HG02642 (cell line): ENCODE results near the gene TIMP2.

Experiments
- ATAC-seq: cut with Tn5 transposase; IDR thresholded peaks from one replicate; pipeline ENCODE4 v1.9.1; 2021; ENCODE audit warnings: mild to moderate bottlenecking; ENCODE audit not compliant: unreplicated experiment, poor library complexity

TIMP2 gene

GRCh38 chr17:78821961-78822360 is 103.2 kb downstream of the TIMP2 start:
- no peak for ATAC-seq

- no peak for ATAC-seq
Observed at GRCh38 chr17:78820841-78821240, 104.3 kb downstream of the TIMP2 start.

- ATAC-seq, result no peak
Observed at GRCh38 chr17:78819806-78820792, 105.1 kb downstream of the TIMP2 start.

- ATAC-seq, result no peak
Observed at GRCh38 chr17:78819402-78819801, 105.8 kb downstream of the TIMP2 start.

GRCh38 chr17:78818932-78819331 is 106.3 kb downstream of the TIMP2 start:
- ATAC-seq, result no peak

GRCh38 chr17:78818152-78818846 is 106.9 kb downstream of the TIMP2 start:
- no peak for ATAC-seq

GRCh38 chr17:78817123-78817522 is 108.1 kb downstream of the TIMP2 start:
- no peak for ATAC-seq

- no peak for ATAC-seq
Observed at GRCh38 chr17:78815696-78816095, 109.5 kb downstream of the TIMP2 start.

GRCh38 chr17:78812855-78813254 is 112.3 kb downstream of the TIMP2 start:
- ATAC-seq, result no peak

- ATAC-seq, result no peak
Observed at GRCh38 chr17:78808163-78808562, 117.0 kb downstream of the TIMP2 start.

- no peak for ATAC-seq
Observed at GRCh38 chr17:78806451-78806850, 118.7 kb downstream of the TIMP2 start.

- ATAC-seq, result no peak
Observed at GRCh38 chr17:78805301-78805700, 119.9 kb downstream of the TIMP2 start.

GRCh38 chr17:78804777-78805176 is 120.4 kb downstream of the TIMP2 start:
- ATAC-seq, result no peak

- no peak for ATAC-seq
Observed at GRCh38 chr17:78803186-78803845, 121.9 kb downstream of the TIMP2 start.
